PC-3 (cell line): ENCODE data around the gene CST8.

Experiments used
- EZH2 ChIP-seq: fragments of 300-600 bp; sonication (generic); IDR thresholded peaks from one replicate; pipeline ENCODE4 v1.6.1; 2017; ENCODE audit warnings: antibody characterized with exemption, mild to moderate bottlenecking, low read length; ENCODE audit not compliant: unreplicated experiment
- TF ChIP-seq, protein P1 (sequence below): fragments of 300-600 bp; sonication (generic); conservative IDR thresholded peaks from 2 replicates; pipeline ENCODE4 v1.5.1; 2017; ENCODE audit warnings: antibody characterized with exemption, low read depth, mild to moderate bottlenecking, low read length

- TF ChIP-seq, protein P1, sequence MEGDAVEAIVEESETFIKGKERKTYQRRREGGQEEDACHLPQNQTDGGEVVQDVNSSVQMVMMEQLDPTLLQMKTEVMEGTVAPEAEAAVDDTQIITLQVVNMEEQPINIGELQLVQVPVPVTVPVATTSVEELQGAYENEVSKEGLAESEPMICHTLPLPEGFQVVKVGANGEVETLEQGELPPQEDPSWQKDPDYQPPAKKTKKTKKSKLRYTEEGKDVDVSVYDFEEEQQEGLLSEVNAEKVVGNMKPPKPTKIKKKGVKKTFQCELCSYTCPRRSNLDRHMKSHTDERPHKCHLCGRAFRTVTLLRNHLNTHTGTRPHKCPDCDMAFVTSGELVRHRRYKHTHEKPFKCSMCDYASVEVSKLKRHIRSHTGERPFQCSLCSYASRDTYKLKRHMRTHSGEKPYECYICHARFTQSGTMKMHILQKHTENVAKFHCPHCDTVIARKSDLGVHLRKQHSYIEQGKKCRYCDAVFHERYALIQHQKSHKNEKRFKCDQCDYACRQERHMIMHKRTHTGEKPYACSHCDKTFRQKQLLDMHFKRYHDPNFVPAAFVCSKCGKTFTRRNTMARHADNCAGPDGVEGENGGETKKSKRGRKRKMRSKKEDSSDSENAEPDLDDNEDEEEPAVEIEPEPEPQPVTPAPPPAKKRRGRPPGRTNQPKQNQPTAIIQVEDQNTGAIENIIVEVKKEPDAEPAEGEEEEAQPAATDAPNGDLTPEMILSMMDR: no peak
- TF ChIP-seq EZH2: no peak
Measured at GRCh38 chr20:23452776-23453175, 38.1 kb upstream of the CST8 start, which contains the start of gene CST11.
